OCI-LY7 (cell line): Measurements from ENCODE around the gene NDUFA7.

Experiments used
- CTCF ChIP-seq: fragments of 200-600 bp; sonication (generic); conservative IDR thresholded peaks from 2 replicates; pipeline ENCODE4 v1.5.1; 2014; ENCODE audit warnings: mild to moderate bottlenecking, antibody characterized with exemption, low read length, moderate library complexity, mixed read lengths
- EZH2phosphoT487 ChIP-seq: fragments of 200-600 bp; sonication (generic); IDR thresholded peaks from 2 replicates; pipeline ENCODE4 v1.6.1; 2018; ENCODE audit warnings: low read depth, borderline replicate concordance, mild to moderate bottlenecking, mixed run types, antibody characterized with exemption, low read length, moderate library complexity, mixed read lengths

- TF ChIP-seq CTCF (no peak), EZH2phosphoT487 (no peak)
Observed at GRCh38 chr19:8265872-8266271, 55.3 kb downstream of the NDUFA7 start.
